HG03565 (cell line): ENCODE measurements around the gene SHH.
"Not testable (repeated sequence)": the region's sequence is repeated elsewhere in the genome, so short reads cannot be mapped to it uniquely, and the experiment has no call there.

Experiments used
- ATAC-seq: cut with Tn5 transposase; IDR thresholded peaks from one replicate; pipeline ENCODE4 v1.9.1; 2021; ENCODE audit warnings: mild to moderate bottlenecking, moderate library complexity; ENCODE audit not compliant: unreplicated experiment

The SHH gene

GRCh38 chr7:155843426-155844018 lies 31.3 kb upstream of the SHH start:
- no peak for ATAC-seq

GRCh38 chr7:155842496-155843265 lies 30.4 kb upstream of the SHH start:
- ATAC-seq = no peak

GRCh38 chr7:155840909-155841308 lies 28.6 kb upstream of the SHH start:
- ATAC-seq = no peak

- no peak for ATAC-seq
These were observed 28.1 kb upstream of the SHH start for GRCh38 chr7:155840262-155840885.

- no peak for ATAC-seq
These were observed 27.2 kb upstream of the SHH start for GRCh38 chr7:155839461-155839860.

- ATAC-seq = not testable (repeated sequence)
These were observed 26.0 kb upstream of the SHH start for GRCh38 chr7:155838312-155838711.

- no peak for ATAC-seq
These were observed 24.8 kb upstream of the SHH start for GRCh38 chr7:155837126-155837479.

GRCh38 chr7:155836216-155837125 lies 24.2 kb upstream of the SHH start:
- no peak for ATAC-seq

GRCh38 chr7:155835446-155836215 lies 23.4 kb upstream of the SHH start:
- no peak for ATAC-seq

- ATAC-seq = no peak
These were observed 22.3 kb upstream of the SHH start for GRCh38 chr7:155834486-155835048.

- ATAC-seq = no peak
These were observed 21.4 kb upstream of the SHH start for GRCh38 chr7:155833651-155834050.

- no peak for ATAC-seq
These were observed 20.3 kb upstream of the SHH start for GRCh38 chr7:155832581-155832981.

- ATAC-seq = no peak
These were observed 19.7 kb upstream of the SHH start for GRCh38 chr7:155831807-155832524.

GRCh38 chr7:155830961-155831806 lies 18.9 kb upstream of the SHH start:
- no peak for ATAC-seq

- no peak for ATAC-seq
These were observed 17.7 kb upstream of the SHH start for GRCh38 chr7:155829796-155830470.

- no peak for ATAC-seq
These were observed 13.1 kb upstream of the SHH start for GRCh38 chr7:155825336-155825735.

GRCh38 chr7:155824227-155824886 lies 12.1 kb upstream of the SHH start:
- no peak for ATAC-seq

GRCh38 chr7:155821851-155822250 lies 9.6 kb upstream of the SHH start:
- no peak for ATAC-seq
